ENCODE data around the gene KRTAP10-12. TPM values are rescaled to one million over a fixed set of nuclear protein-coding genes. Genes with fewer than 3 reads are reported as not detected.

Gene KRTAP10-12
- total RNA-seq, 4 donors from 2014 or later, result not detected

DNA sequence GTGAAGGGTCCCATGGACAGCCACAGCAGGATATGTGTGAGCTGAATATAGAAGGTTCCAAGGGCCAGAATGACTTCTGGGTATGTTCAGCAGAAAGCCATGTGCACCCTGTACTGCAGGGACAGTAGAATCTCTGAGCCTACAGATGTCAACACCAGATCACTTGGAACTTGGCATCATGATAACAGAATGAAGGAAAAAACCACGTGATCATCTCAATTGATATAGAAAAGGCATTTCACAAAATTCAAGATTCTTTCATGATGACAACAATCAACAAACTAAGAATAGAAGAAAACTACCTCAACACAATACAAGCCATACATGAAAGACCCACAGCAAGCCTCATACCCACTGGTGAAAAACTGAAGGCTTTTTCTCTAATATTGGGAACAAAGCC, 29.4 kb upstream of the KRTAP10-12 start:
- Histone ChIP-seq H3K27ac (no peak overlapping the region), H3K9me3 (peaks cover 0 to 6% of the 10 kb centered on the region in 2 donors), H3K27me3 (no peaks in the 10 kb centered on the region), H3K4me1 (no peaks in the 10 kb centered on the region), H3K36me3 (no peaks in the 10 kb centered on the region), H3K4me3 (no peak overlapping the region)
- no peak for TF ChIP-seq POLR2AphosphoS5 (IDR thresholded peaks at IDR 0.05)
- no peak for TF ChIP-seq POLR2A (IDR thresholded peaks at IDR 0.05)
- no peak for TF ChIP-seq EP300 (IDR thresholded peaks at IDR 0.05; ENCODE audit: low read depth)
- TF ChIP-seq, protein P1, sequence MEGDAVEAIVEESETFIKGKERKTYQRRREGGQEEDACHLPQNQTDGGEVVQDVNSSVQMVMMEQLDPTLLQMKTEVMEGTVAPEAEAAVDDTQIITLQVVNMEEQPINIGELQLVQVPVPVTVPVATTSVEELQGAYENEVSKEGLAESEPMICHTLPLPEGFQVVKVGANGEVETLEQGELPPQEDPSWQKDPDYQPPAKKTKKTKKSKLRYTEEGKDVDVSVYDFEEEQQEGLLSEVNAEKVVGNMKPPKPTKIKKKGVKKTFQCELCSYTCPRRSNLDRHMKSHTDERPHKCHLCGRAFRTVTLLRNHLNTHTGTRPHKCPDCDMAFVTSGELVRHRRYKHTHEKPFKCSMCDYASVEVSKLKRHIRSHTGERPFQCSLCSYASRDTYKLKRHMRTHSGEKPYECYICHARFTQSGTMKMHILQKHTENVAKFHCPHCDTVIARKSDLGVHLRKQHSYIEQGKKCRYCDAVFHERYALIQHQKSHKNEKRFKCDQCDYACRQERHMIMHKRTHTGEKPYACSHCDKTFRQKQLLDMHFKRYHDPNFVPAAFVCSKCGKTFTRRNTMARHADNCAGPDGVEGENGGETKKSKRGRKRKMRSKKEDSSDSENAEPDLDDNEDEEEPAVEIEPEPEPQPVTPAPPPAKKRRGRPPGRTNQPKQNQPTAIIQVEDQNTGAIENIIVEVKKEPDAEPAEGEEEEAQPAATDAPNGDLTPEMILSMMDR (IDR thresholded peaks at IDR 0.05), result no peak
- 64% methylated on average over 1 of the region's 1 CpG; no CpG with 5 or more reads in 1 of the 2 donors for WGBS, 2 donors (ENCODE audit: low coverage in 1 of 2)
- intact Hi-C loops (cut with DNase I; ENCODE audit: low total_unique reads) (no loop called here), in situ Hi-C loops (cut with MboI; ENCODE audit: low pct_ligation_motif_present in 1 of 4, low pct_unique_long_range_greater_than_20kb in 1 of 4, low sequenced_read_pairs in 3 of 4) (no loop called here)
- DNase-seq, result no peak

DNA sequence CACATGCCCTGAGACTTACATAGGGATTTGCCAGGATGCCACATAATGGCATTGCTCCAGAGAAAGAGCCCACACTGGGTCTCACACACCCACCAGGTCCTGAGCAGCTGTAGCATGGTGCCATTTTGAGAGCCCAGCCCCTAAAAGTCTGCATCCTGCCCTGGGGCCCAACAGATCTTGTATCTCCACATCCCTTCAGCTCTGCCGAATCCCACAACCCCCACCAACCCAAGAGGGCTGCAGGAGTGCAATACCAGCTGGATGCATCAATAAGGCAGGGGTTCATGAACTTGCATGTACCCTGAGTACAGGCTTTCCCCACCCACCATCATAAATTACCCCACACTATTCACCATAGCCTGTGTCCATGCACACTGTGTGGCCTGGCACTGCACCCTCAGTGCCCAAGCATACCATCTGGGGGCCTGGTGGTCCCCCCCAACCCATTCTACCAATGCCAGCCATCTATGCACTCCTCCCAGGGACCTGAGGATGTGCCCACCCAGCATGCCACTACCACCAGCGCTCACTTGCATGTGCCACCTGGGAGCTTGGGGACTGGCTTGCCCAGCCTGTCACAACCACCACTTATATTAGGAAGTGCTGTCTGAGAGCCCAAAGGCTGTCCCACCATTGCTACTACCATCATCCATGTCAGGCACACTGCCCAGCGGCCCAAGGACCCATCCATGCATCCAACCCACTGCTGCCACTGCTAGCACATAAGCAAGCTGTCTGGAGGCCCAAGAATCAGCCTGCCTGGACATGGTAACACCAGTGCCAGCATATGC, 26.1 kb upstream of the KRTAP10-12 start:
- no peak overlapping the region for H3K4me3 ChIP-seq
- no peak overlapping the region for H3K27ac ChIP-seq
- in situ Hi-C loops (cut with MboI; ENCODE audit: low pct_ligation_motif_present in 1 of 4, low pct_unique_long_range_greater_than_20kb in 1 of 4, low sequenced_read_pairs in 3 of 4), result no loop called here
- WGBS, 2 donors (ENCODE audit: low coverage in 1 of 2), result 74% methylated on average over 3 of the region's 3 CpGs; no CpG with 5 or more reads in 1 of the 2 donors
- no peaks in the 10 kb centered on the region for H3K27me3 ChIP-seq
- H3K36me3 ChIP-seq, result no peaks in the 10 kb centered on the region
- no peak for TF ChIP-seq POLR2A (IDR thresholded peaks at IDR 0.05)
- TF ChIP-seq, protein P1 (IDR thresholded peaks at IDR 0.05), result no peak
- no peak for TF ChIP-seq POLR2AphosphoS5 (IDR thresholded peaks at IDR 0.05)
- no peak for TF ChIP-seq EP300 (IDR thresholded peaks at IDR 0.05; ENCODE audit: low read depth)
- peaks cover 0 to 5% of the 10 kb centered on the region in 2 donors for H3K9me3 ChIP-seq
- no peak for DNase-seq
- H3K4me1 ChIP-seq, result no peaks in the 10 kb centered on the region
- intact Hi-C loops (cut with DNase I; ENCODE audit: low total_unique reads), result no loop called here

GRCh38 chr21:44671911-44672310, 25.1 kb upstream of the KRTAP10-12 start:
- intact Hi-C loops (cut with DNase I; ENCODE audit: low total_unique reads), result no loop called here
- Histone ChIP-seq H3K36me3 (no peaks in the 10 kb centered on the region), H3K4me3 (no peak overlapping the region), H3K27ac (no peak overlapping the region), H3K27me3 (no peaks in the 10 kb centered on the region), H3K4me1 (no peaks in the 10 kb centered on the region), H3K9me3 (peaks cover 0 to 5% of the 10 kb centered on the region in 2 donors)
- no peak for DNase-seq
- in situ Hi-C loops (cut with MboI; ENCODE audit: low pct_ligation_motif_present in 1 of 4, low pct_unique_long_range_greater_than_20kb in 1 of 4, low sequenced_read_pairs in 3 of 4), result no loop called here
- TF ChIP-seq POLR2A (IDR thresholded peaks at IDR 0.05) (no peak), EP300 (IDR thresholded peaks at IDR 0.05; ENCODE audit: low read depth) (no peak), POLR2AphosphoS5 (IDR thresholded peaks at IDR 0.05) (no peak)
- TF ChIP-seq, protein P1 (IDR thresholded peaks at IDR 0.05), result no peak
- WGBS, 2 donors (ENCODE audit: low coverage in 1 of 2), result 95% methylated on average over 1 of the region's 1 CpG; no CpG with 5 or more reads in 1 of the 2 donors

DNA sequence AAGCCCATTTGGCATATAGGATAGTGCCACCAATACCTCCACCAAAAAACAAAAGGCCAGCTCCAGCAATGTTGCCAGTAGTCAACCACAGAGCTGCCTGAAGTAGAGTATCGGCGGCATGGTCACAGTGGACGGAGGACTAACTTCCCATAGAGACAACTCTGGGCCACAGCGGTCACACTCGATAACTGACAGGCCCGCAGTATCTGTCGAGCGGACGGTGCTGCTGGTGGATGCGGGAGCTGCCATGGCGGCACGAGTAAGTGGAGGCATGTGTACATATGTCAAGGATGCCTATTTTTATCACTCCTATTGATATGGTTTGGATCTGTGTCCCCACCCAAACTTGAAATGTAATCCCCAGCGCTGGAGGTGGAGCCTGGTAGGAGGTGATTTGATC, 19.1 kb upstream of the KRTAP10-12 start:
- no peak for DNase-seq
- intact Hi-C loops (cut with DNase I; ENCODE audit: low total_unique reads), result no loop called here
- in situ Hi-C loops (cut with MboI; ENCODE audit: low pct_ligation_motif_present in 1 of 4, low pct_unique_long_range_greater_than_20kb in 1 of 4, low sequenced_read_pairs in 3 of 4), result loop anchor here in 2 of 4 donors (25.0 kb wide), 1 partner anchor 91 kb away; the partner anchor contains the start of genes KRTAP10-5 (in 2 of the 2) and KRTAP10-6 (in 2 of the 2)
- 94% methylated on average over 13 of the region's 13 CpGs; no CpG with 5 or more reads in 1 of the 2 donors for WGBS, 2 donors (ENCODE audit: low coverage in 1 of 2)
- Histone ChIP-seq H3K27me3 (no peaks in the 10 kb centered on the region), H3K27ac (no peak overlapping the region), H3K4me1 (no peaks in the 10 kb centered on the region), H3K4me3 (no peak overlapping the region), H3K36me3 (no peaks in the 10 kb centered on the region), H3K9me3 (peaks cover 0 to 5% of the 10 kb centered on the region in 2 donors)
- no peak for TF ChIP-seq POLR2AphosphoS5 (IDR thresholded peaks at IDR 0.05)
- no peak for TF ChIP-seq POLR2A (IDR thresholded peaks at IDR 0.05)
- no peak for TF ChIP-seq EP300 (IDR thresholded peaks at IDR 0.05; ENCODE audit: low read depth)
- TF ChIP-seq, protein P1 (IDR thresholded peaks at IDR 0.05), result no peak

All from transverse colon (tissue), 4 donors.